NCI-H460 (cell line): ENCODE data around the gene PTPRO. TPM values are rescaled to one million over a fixed set of nuclear protein-coding genes. Genes with fewer than 3 reads are reported as not detected.

Experiments
- DNase-seq: peaks from one replicate; pipeline ENCODE4 v3.0.0-alpha.2; 2016; ENCODE audit warnings: low read depth; ENCODE audit errors: extremely low read depth
- total RNA-seq: library from RNA; depleted of rRNA; stranded (reverse); fragments of >200 nt; shearing (Covaris generic); gene quantifications from 2 replicates; pipeline ENCODE4 v1.2.3, GENCODE V29; 2014

The PTPRO gene
- total RNA-seq, 1 experiment from 2014 or later: not detected

DNA sequence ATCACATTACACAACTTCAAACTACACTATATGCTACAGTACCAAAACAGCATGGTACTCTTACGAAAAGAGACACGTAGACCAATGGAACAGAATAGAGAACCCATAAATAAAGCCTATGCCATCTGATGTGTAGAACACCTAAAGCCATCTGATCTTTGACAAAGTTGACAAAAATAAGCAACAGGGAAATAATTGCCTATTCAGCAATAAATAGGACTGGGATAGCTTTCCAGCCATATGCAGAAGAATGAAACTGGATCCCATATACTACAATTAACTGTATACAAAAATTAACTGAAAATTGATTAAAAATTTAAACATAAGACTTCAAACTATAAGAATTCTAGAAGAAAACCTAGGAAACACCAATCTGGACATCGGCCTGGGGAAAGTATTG lies 120.7 kb downstream of the PTPRO start:
- DNase-seq: no peak

DNA sequence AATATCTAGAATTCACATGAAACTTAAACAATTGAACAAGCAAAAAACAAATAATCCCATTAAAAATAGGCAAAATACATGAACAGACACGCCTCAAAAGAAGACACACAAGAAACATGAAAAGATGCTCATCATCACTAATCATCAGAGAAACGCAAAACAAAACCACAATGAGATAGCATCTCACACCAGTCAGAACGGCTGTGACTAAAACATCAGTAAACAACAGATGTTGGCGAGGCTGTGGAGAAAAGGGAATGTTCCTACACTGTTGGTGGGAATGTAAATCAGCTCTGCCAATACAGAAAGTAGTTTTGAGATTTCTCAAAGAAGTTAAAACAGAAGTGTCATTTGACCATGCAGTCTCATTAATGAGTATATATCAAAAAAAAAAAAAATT lies 121.3 kb downstream of the PTPRO start:
- DNase-seq: no peak

DNA sequence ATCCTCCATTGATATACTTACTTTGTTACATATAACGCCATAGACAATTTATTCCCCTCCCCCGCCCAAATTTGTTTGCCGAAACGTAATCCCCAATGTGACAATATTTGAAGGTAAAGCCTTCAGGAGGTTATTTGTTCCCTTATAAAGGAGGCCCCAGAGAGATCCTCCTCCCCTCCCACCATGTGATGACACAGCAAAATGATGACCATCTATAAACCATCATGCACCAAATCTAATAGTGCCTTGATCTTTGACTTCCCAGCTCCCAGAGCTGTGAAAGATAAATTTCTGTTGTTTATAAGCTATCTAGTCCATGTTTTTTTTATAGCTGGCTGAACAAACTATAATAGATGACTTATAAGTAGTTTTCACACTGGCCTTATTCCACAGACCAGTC lies 122.2 kb downstream of the PTPRO start:
- DNase-seq: no peak

DNA sequence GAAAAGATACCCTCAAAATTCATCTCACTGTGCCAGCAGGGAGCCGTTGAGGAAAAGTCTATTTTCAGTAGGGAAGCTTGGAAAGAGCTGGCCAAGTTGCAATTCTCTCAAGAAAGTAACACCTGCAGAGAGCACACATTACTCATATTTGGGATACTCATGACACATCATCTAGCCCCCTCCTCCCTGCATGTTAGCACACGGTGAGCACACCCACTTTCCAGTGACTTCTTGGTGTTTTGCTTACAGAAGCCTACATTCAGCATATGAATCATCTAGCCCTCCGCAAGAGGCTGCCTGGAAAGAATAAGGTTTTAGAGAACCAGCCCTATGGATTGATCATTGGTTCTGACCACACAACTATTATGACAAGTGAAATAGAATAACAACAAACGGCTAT lies 124.5 kb downstream of the PTPRO start:
- no peak for DNase-seq

DNA sequence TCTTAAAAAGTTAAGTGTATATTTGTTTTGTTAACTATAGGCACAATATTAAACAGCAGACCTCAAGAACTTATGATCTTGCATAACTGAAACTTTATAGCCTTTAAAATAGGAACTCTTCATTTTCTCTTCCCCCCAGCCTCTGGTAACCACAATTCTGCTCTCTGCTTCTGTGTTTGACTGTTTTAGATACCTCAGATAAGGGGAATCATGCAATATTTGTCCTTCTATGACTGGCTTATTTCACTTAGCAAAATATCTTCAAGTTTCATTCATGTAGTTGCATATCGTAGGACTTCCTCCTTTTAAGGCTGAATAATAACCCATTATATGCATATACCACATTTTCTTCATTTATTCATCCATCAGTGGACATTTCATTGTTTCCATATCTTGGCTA lies 131.3 kb downstream of the PTPRO start:
- no peak for DNase-seq

DNA sequence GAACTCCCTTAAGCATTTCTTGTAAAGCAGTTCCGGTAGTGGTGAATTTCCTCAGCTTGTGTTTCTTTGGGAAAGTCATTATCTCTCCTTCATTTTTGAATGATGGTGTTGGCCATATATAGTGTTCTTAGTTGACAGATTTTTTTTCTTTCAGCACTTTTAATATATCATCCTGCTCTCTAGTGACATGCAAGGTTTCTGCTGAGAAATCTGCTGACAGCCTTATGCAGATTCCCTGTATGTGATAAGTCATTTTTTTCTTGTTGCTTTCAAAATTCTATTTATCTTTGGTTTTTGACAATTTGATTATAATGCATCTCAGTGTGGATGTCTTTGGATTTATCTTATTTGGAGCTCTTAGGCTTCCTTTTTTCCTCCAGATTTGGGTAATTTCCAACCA lies 135.7 kb downstream of the PTPRO start:
- DNase-seq: no peak

DNA sequence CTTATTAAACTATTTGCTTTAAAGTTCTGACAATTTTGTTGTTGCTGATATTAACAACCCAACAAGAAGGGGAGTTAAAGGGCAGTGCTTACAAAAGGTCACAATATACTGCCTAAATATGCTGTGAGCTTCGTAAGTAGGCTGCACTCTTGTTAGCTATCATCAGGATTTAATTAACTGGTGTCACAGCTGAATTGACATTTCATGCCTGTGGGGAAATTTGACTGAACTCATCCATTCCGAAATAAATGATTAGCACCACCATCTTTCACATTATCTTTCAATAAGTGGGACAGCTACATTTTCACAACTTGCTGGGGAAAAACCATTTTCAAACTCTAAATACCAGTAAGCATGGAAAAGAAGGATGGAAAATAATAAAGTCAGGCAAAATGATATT lies 146.6 kb downstream of the PTPRO start:
- no peak for DNase-seq

DNA sequence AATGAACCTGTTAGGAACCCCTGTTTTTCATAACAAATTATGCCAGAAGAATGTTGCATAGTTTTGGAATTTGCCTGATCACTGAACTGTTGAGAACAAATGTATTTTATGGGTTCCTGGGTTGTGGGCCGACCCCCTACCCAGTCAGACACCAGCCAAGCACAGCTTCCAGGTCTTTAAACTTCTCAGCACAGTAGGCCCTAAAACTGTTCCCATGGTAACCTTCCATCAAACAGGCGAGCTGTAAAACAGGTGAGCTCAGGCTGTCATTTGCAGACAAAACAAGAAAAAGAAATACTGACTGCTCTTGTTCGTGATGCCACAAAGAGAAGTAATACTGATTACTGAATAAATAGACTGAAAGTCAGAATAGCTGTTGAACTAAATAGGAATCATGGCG lies 147.0 kb downstream of the PTPRO start:
- no peak for DNase-seq

DNA sequence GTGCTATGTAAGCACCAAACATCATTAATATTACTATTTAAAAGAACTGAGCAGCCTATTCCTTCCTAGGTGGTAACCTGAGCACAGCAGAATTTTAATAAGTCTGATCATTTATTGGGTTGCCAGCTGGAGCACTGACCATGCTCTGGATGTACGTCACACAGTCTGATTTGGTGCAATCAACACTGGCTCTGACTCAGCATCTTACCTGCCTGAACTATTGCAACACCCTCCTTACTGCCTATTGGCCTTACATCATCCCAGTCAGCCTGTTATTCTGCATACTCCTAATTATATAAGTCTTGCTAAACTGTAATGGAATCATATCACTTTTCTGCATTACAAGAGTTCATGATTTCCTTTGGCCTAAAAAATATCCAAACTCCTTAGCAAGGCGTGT lies 149.7 kb downstream of the PTPRO start:
- no peak for DNase-seq

DNA sequence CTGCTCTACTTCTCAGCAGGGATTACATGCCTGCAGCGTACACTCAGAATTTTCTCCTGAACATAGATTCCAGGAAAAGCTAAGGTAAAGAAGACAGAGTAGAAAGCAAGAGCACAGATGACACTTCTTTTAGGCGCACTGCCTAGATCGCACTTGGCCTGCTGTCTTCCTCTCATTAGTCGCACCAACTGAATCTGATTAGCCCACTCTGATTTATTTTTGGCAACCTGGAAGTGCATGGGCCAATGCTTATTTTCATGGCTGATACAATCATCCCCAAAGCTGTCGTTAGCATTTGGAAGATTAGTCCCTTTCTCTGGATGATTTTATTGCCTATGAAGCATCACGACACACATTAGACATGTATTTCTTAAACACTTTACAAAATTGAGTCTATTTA lies 152.5 kb downstream of the PTPRO start:
- no peak for DNase-seq

DNA sequence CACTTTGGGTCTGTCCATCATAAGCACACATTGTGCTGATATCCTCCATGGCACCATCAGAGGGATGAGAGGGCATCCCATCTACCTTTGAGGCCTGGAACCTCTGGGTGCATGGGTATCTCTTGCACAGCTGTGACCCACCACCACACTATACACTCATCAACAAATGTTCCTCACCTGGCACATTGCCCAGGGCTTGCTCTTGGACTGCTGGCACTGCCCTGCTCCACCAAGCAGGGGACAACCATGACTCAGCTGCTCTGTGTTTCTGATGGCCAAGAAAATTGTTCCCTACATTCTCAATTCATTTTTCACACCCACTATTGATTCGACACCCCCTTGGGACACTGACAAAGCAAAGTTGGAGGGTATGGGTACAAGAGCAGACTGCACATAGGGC lies 155.5 kb downstream of the PTPRO start:
- DNase-seq: no peak

DNA sequence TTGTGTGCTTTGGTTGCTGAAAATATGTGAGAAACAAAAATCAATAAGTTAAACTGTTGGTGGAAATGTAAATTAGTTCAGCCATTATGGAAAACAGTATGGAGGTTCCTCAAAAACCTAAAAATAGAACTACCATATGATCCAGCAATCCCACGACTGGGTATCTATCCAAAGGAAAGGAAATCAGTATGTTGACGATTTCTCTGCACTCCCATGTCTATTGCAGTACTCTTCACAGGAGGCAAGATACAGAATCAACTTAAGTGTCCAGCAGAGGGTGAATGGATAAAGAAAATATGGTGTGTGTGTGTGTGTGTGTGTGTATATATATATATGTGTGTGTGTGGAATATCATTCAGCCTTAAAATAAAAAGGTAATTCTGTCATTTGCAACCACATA lies 159.5 kb downstream of the PTPRO start:
- DNase-seq: no peak

DNA sequence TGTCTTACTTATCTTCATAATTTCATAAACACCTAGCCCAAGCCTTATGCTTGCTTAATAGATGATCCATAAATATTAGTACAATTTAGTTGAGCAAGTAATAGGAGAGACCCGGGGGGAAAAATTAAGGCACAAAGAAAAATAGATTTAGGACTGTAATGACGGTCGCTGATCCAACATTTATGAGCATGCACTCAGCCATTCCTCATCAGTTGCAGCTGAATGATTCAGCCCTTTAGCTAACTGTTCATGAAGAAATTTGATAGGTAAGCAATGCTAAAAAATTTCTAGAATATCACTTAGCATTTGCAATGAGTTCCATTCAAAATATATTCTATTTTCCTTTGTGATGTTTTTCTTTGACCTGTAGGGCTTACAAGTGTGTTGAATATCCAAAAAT lies 163.2 kb downstream of the PTPRO start:
- no peak for DNase-seq

DNA sequence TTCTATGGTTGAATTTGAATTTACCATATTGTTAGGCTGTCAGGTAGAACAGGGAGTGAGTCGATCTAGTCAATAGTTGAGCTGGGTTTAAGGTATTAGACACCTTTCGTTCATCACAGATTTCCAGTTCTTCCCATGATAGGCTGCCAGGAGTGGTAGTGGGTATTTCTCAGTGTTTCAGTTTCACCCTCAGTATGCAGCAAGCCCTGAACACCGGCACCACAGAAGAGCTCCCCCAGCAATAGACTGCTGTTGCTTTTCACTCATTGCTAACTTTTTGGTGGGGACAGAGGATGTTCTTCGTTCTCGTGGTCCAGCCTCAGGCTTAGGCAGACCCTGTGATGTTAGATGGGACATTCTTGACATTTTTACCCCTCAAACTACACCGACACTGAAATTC lies 164.6 kb downstream of the PTPRO start:
- no peak for DNase-seq

DNA sequence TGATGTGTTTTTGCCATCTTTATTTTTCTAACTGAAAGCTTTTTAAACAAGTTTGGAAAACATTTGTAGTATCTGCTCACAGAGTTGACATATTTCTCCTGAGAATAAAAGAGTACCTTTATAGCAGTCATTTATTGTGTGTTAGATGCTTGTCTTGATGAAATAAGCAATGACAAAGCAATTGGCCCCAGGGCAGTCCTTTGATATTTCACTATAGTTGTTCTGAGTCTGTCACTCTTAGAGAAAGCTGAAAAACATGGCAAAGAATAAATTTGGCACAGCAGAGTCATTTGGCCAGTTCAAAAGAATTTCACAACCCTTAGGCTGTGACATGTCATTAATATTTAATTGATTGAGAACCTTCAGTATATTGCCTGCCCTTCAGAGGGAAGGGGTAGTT lies 166.2 kb downstream of the PTPRO start:
- DNase-seq: no peak

DNA sequence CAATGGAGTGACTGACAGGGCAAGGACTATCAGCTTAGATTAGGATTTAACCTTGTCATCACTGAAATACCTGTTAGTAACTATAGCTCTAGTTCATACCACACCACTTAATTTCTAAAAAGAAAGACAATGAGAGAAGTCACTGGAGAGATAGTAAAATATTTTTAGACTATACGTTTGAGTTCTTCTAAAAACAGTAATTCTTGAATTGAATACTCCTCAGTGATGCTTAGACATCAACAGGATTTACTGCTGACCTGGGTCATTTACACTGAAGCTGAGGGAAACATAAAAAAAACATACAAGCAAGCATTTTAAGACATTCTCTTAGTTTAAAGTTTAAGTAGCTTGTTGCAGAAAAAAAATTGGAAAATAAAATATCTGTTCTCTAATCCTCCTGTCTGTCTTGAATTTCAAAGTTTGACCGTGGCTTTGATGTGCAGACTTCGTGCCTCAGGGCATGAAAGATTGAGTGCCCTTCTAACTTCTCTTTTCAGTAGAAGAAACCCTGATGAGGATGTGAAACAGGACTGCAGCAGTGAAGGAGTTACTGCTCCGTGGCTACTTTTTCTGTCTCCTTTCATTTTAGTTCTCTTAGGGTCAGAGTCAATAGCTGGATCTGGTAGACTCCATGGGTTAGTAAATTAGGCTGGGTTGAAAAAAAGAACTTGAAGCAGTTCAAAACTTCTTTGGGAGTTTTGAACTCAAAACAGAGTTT lies 172.2 kb downstream of the PTPRO start:
- no peak for DNase-seq

DNA sequence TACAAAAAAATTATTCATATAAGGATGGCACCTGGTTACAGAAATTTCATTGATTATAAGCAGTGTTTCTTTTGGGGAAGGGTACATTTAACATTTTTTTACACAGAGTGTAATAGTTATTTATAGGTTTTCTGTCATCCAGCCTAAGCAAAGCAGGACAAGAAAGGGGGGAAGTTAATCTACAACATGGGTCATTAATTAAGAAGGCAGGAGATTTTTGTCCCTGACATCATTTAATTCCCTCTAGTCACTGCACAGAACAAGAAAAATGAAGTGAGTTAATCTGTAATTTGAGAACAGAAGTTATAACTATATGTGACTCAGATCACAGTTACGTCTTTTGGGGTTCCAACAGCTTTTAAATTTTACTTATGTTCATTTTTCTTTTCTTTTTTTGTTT lies 173.4 kb downstream of the PTPRO start:
- no peak for DNase-seq

DNA sequence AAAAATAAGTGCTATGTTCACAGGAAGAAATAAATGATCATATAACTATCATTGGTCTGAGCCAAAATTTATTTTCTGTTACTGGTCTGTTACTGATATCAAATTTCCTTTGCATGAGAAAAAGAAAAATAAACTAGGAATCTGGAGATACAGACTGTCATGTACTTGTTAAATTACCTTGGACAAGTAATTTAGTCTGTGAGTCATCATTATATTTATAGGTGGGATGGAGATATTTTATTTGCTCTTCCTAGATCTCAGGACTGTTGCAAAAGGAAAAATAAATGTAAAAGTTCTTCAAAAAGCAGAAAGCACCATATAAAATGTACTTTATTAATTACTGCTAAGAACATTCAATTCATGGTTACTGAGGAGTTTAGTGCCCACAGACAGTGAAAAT lies 174.4 kb downstream of the PTPRO start:
- DNase-seq: no peak

DNA sequence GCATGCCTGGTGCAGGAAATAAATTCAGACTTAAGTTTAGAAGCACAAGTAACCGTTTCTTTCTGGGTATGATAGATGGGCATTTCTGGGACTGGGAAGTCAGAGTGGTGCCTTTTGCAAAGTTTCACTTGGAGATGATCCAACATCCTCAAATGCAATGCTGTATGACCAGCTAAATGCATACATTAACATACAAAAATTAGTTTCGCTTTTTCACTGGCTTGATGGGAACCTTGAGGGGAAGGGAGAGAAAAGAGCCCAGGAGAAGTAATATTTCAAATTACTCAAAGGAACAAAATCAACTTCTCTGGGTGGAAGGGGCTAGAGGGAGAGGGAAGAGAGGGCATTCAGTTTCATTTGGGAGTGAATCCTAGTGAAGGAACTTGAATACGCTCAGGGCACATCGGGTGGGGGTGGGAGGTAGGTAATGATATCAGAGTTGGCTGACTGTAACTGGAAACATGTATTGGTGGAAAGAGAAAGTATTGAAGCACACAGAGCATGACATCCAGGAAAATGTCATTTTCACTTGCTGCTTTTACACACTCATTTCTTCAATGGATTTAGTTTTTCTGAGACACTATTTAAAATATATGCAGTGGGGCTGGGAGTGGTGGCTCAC lies 175.5 kb downstream of the PTPRO start:
- no peak for DNase-seq

DNA sequence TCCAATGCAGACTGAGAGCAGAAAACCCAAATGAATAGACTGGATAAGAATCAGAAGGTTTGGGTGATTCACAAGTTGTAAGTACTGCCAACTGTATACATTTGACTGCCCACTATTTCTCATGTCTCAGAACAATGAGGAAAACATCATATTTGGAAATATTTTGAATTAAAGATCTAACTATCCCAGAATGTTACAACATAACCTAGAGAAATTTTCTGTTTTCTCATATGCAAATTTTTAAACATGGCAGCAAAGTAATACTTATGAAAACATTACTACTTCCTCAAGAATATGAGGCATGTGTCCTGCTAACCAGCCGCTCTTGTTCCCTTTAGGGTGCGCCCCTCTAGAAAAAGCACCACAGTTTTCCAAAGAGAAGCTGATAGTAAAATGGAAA lies 179.9 kb downstream of the PTPRO start:
- DNase-seq: no peak

DNA sequence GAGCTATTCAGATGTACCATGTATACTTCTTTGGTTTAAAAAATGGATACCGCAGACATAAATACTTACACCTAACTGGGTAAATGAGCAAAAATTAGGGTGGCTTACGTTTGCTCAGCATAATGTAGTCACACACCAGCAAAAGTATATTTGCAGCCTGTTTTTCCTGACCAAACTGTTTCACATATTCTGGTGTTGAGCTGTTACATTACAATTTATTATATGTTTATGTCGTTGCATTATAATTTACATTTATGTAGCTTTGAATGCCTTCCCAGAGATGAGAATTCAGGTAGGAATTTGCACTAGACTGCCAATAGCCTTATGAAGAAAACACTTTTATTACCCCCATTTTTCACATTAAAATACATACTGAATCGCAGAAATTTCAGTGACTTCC lies 183.3 kb downstream of the PTPRO start:
- DNase-seq: no peak

DNA sequence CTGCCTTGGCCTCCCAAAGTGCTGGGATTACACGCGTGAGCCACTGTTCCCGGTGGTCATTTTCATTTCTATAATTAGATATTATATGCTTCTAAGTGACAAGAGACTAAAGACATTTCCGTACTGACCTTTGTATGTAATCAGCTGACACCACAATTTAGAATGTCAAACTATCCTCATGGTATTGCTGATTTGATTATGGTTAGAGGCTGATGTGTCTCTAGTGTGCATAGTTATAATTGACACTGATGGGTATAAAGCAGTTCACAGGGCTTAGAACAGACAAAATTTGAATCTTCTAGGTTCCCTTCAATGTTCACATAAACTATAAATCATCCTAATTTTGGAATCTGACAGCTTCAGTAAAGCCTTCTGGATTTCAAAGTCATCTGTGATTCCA lies 192.7 kb downstream of the PTPRO start:
- DNase-seq: no peak

DNA sequence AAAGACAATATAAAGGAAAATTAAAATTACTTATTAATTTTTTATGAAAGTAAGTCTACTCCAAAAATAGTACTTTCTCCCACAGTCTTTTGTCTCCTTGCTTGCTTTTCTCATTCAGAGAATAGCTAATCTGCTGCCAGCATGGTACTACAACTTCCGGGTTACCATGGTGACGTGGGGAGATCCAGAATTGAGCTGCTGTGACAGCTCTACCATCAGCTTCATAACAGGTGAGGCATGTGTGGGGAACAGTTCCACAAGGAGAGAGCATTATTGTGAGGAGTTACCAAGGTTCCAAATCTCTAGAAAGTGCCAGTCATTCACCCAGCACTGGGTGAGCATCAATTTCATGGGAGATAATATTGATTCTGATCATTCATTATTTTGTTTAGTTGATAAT lies 197.8 kb downstream of the PTPRO start:
- no peak for DNase-seq
